ENCODE results near the gene GNAT1. TPM values are rescaled to one million over a fixed set of nuclear protein-coding genes. Genes with fewer than 3 reads are reported as not detected.

GNAT1 gene
- polyA plus RNA-seq, 1 donor from 2014 or later: not detected

DNA sequence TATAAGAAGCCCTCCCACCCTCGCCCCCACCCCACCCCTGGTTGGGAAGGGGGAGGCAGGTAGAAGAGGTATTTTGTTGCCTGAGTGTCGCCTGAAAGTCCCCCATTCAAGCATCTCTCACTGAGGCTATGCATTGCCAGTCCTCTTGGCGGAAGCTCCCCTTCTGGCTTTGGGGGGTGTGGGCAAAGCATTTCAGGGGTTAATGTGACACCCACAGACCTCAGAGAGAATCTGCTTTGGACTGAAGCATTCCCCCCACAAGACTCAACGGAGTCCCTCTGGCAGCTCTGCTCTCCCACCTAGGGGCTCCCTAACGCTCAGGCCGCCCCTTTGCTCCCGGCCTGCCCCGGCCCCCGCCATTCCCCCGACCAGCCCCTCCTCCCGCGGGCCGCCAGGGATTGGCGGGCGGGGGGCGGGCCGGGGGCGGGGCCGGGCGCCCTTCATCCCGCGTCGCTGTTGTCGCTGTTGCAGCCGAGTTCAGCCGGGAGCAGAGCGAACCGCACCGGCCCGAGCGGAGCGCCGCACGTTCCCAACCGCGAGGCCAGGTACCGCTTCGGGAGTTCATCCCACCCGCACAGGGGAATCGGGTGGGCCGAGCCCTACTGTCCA lies 13.5 kb downstream of the GNAT1 start, which contains the start of gene SLC38A3:
Gene SLC38A3, plus strand, starts transcription at position 468 of the 609 bp plus-strand sequence. CDS start 8,929 bp downstream, outside the sequence.
- Histone ChIP-seq H3K79me2 (replicated peaks; ENCODE audit: insufficient read depth, low read length) (no peaks in the 10 kb centered on the region), H3K9me2 (ENCODE audit: insufficient read depth, low read length) (no peaks in the 10 kb centered on the region), H3K4me2 (ENCODE audit: low read length) (peak within 1 kb of the TSS; percentile 68), H3K27ac (ENCODE audit: low read length) (no peak within 1 kb of the TSS), H4K20me1 (ENCODE audit: insufficient read depth) (no peaks in the 10 kb centered on the region), H3K27me3 (ENCODE audit: insufficient read depth, low read depth, low read length) (peaks cover 20% of the 10 kb centered on the region), H3K36me3 (ENCODE audit: insufficient read depth, low read length) (no peaks in the 10 kb centered on the region), H3K4me3 (ENCODE audit: low read length) (peak within 1 kb of the TSS; percentile 72), H3K9ac (ENCODE audit: low read length) (peak within 1 kb of the TSS; percentile 56), H3K9me3 (ENCODE audit: low read length) (no peaks in the 10 kb centered on the region), H3F3A (ENCODE audit: insufficient read depth, low read length, poor library complexity, severe bottlenecking) (no peaks in the 10 kb centered on the region), H2AFZ (ENCODE audit: low read depth, low read length) (no peak within 1 kb of the TSS)
- TF ChIP-seq SMC3 (conservative IDR thresholded peaks at IDR 0.05; ENCODE audit: poor library complexity): no peak
- TF ChIP-seq MXI1 (conservative IDR thresholded peaks at IDR 0.05; ENCODE audit: poor library complexity, severe bottlenecking): no peak
- TF ChIP-seq, protein P1, sequence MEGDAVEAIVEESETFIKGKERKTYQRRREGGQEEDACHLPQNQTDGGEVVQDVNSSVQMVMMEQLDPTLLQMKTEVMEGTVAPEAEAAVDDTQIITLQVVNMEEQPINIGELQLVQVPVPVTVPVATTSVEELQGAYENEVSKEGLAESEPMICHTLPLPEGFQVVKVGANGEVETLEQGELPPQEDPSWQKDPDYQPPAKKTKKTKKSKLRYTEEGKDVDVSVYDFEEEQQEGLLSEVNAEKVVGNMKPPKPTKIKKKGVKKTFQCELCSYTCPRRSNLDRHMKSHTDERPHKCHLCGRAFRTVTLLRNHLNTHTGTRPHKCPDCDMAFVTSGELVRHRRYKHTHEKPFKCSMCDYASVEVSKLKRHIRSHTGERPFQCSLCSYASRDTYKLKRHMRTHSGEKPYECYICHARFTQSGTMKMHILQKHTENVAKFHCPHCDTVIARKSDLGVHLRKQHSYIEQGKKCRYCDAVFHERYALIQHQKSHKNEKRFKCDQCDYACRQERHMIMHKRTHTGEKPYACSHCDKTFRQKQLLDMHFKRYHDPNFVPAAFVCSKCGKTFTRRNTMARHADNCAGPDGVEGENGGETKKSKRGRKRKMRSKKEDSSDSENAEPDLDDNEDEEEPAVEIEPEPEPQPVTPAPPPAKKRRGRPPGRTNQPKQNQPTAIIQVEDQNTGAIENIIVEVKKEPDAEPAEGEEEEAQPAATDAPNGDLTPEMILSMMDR (IDR thresholded peaks at IDR 0.05; ENCODE audit: poor library complexity, severe bottlenecking): no peak
- no peak for TF ChIP-seq EZH2 (IDR thresholded peaks at IDR 0.05; ENCODE audit: borderline replicate concordance, insufficient read depth, low read length, poor library complexity, severe bottlenecking)
- TF ChIP-seq POLR2AphosphoS5 (IDR thresholded peaks at IDR 0.05): peak; percentile 58
- TF ChIP-seq RAD21 (conservative IDR thresholded peaks at IDR 0.05): peak; percentile 11
- TF ChIP-seq, protein P2, sequence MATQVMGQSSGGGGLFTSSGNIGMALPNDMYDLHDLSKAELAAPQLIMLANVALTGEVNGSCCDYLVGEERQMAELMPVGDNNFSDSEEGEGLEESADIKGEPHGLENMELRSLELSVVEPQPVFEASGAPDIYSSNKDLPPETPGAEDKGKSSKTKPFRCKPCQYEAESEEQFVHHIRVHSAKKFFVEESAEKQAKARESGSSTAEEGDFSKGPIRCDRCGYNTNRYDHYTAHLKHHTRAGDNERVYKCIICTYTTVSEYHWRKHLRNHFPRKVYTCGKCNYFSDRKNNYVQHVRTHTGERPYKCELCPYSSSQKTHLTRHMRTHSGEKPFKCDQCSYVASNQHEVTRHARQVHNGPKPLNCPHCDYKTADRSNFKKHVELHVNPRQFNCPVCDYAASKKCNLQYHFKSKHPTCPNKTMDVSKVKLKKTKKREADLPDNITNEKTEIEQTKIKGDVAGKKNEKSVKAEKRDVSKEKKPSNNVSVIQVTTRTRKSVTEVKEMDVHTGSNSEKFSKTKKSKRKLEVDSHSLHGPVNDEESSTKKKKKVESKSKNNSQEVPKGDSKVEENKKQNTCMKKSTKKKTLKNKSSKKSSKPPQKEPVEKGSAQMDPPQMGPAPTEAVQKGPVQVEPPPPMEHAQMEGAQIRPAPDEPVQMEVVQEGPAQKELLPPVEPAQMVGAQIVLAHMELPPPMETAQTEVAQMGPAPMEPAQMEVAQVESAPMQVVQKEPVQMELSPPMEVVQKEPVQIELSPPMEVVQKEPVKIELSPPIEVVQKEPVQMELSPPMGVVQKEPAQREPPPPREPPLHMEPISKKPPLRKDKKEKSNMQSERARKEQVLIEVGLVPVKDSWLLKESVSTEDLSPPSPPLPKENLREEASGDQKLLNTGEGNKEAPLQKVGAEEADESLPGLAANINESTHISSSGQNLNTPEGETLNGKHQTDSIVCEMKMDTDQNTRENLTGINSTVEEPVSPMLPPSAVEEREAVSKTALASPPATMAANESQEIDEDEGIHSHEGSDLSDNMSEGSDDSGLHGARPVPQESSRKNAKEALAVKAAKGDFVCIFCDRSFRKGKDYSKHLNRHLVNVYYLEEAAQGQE (IDR thresholded peaks at IDR 0.05; ENCODE audit: borderline replicate concordance): no peak
- TF ChIP-seq EP300 (conservative IDR thresholded peaks at IDR 0.05; ENCODE audit: poor library complexity, severe bottlenecking): no peak
- no peak for TF ChIP-seq TAF1 (IDR thresholded peaks at IDR 0.05; ENCODE audit: low read depth)

DNA sequence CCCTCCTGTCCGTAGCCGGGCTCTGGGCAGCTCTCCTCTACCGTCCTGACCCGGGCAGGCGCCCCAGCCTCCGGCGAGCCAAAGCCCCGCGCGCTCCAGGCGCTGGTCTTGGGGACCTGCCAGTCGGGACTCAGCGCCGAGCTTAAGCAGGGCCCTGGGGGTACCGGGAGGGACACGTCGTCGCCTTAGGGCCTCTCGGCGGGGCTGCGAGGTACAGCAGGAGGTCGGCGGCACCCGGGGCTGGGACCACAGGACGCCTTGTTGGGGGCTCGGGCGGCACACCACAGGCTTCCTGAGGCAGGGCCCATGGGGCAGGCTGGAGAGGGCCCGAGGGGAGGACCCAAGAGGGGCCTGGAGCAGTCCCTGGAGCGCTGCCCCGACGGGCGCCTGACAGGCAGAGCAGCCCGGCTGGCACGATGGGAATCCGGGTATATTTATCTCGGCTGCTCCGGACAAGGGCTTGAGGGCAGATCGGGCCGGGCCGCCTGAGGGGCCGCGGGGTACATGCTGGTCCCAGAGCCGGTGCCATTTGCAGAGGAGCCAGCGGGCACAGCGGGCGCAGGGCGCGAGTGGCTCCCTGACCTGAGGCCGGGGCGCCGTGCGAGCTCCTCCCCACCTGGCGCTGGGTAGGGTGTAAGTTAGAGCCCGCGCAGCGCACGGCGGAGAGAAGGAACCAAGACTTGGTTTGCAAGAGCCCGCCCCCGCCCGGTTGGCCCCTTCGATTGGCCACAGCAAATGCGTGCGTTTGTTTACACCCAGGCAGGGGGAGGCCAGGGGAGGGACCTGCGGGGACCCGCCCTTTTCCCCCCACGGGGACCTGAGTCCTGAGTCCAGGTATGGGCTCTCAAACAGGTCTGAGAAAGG lies 14.2 kb downstream of the GNAT1 start:
- no peaks in the 10 kb centered on the region for H3K79me2 ChIP-seq (replicated peaks; ENCODE audit: insufficient read depth, low read length)
- no peaks in the 10 kb centered on the region for H3F3A ChIP-seq (ENCODE audit: insufficient read depth, low read length, poor library complexity, severe bottlenecking)
- no peak overlapping the region for H2AFZ ChIP-seq (ENCODE audit: low read depth, low read length)
- H3K27me3 ChIP-seq (ENCODE audit: insufficient read depth, low read depth, low read length): peaks cover 20% of the 10 kb centered on the region
- no peaks in the 10 kb centered on the region for H3K9me3 ChIP-seq (ENCODE audit: low read length)
- H3K4me2 ChIP-seq (ENCODE audit: low read length): peak overlapping the region; percentile 68
- H3K4me3 ChIP-seq (ENCODE audit: low read length): peak overlapping the region; percentile 72
- peak overlapping the region; percentile 56 for H3K9ac ChIP-seq (ENCODE audit: low read length)
- no peak overlapping the region for H3K27ac ChIP-seq (ENCODE audit: low read length)
- H4K20me1 ChIP-seq (ENCODE audit: insufficient read depth): no peaks in the 10 kb centered on the region
- no peaks in the 10 kb centered on the region for H3K9me2 ChIP-seq (ENCODE audit: insufficient read depth, low read length)
- TF ChIP-seq MXI1 (conservative IDR thresholded peaks at IDR 0.05; ENCODE audit: poor library complexity, severe bottlenecking): no peak
- TF ChIP-seq EZH2 (IDR thresholded peaks at IDR 0.05; ENCODE audit: borderline replicate concordance, insufficient read depth, low read length, poor library complexity, severe bottlenecking): no peak
- TF ChIP-seq SMC3 (conservative IDR thresholded peaks at IDR 0.05; ENCODE audit: poor library complexity): no peak
- TF ChIP-seq POLR2AphosphoS5 (IDR thresholded peaks at IDR 0.05): no peak
- TF ChIP-seq, protein P2 (IDR thresholded peaks at IDR 0.05; ENCODE audit: borderline replicate concordance): no peak
- no peak for TF ChIP-seq EP300 (conservative IDR thresholded peaks at IDR 0.05; ENCODE audit: poor library complexity, severe bottlenecking)
- TF ChIP-seq RAD21 (conservative IDR thresholded peaks at IDR 0.05): no peak
- TF ChIP-seq, protein P1 (IDR thresholded peaks at IDR 0.05; ENCODE audit: poor library complexity, severe bottlenecking): no peak
- no peak for TF ChIP-seq TAF1 (IDR thresholded peaks at IDR 0.05; ENCODE audit: low read depth)
- H3K36me3 ChIP-seq (ENCODE audit: insufficient read depth, low read length): no peaks in the 10 kb centered on the region
